Mesendoderm (in vitro differentiated cells): ENCODE results near the gene POGZ. TPM values are rescaled to one million over a fixed set of nuclear protein-coding genes. Genes with fewer than 3 reads are reported as not detected.

Source experiments
- DNase-seq: peaks from one replicate; pipeline ENCODE4 v3.0.0; 2013
- H2AK5ac ChIP-seq: 2 replicates; pipeline ENCODE4 v1.6.1; 2013; ENCODE audit warnings: low read length, inconsistent platforms
- H2BK120ac ChIP-seq: 2 replicates; pipeline ENCODE4 v1.6.1; 2013; ENCODE audit warnings: low read depth, mild to moderate bottlenecking, low read length, moderate library complexity, mixed read lengths
- H2BK15ac ChIP-seq: replicated peaks from 2 replicates; pipeline ENCODE4 v1.6.1; 2013; ENCODE audit warnings: low read depth, mild to moderate bottlenecking, moderate library complexity
- H2BK5ac ChIP-seq: 2 replicates; pipeline ENCODE4 v1.6.1; 2013; ENCODE audit warnings: low read length, inconsistent platforms
- H3K18ac ChIP-seq: 2 replicates; pipeline ENCODE4 v1.6.1; 2013; ENCODE audit warnings: mild to moderate bottlenecking, low read length, mixed read lengths
- H3K23ac ChIP-seq: one replicate; pipeline ENCODE4 v1.6.1; 2013; ENCODE audit warnings: low read length
- H3K27ac ChIP-seq: 2 replicates; pipeline ENCODE4 v1.5.1; 2013; ENCODE audit warnings: low read depth, mild to moderate bottlenecking, inconsistent platforms, low read length, moderate library complexity
- H3K27me3 ChIP-seq: 2 replicates; pipeline ENCODE4 v1.6.1; 2013; ENCODE audit warnings: low read length, control low read depth, mild to moderate bottlenecking, inconsistent platforms; ENCODE audit not compliant: insufficient read depth, poor library complexity
- H3K36me3 ChIP-seq: 2 replicates; pipeline ENCODE4 v1.6.1; 2013; ENCODE audit warnings: low read length, inconsistent platforms; ENCODE audit not compliant: control insufficient read depth, insufficient read depth
- H3K4ac ChIP-seq: one replicate; pipeline ENCODE4 v1.6.1; 2013; ENCODE audit warnings: low read depth, mild to moderate bottlenecking, low read length, moderate library complexity
- H3K4me1 ChIP-seq: 2 replicates; pipeline ENCODE4 v1.6.1; 2013; ENCODE audit warnings: low read depth, low read length, inconsistent platforms; ENCODE audit not compliant: control insufficient read depth
- H3K4me2 ChIP-seq: 2 replicates; pipeline ENCODE4 v1.6.1; 2013; ENCODE audit warnings: low read length
- H3K4me3 ChIP-seq: 2 replicates; pipeline ENCODE4 v1.5.1; 2013; ENCODE audit warnings: mild to moderate bottlenecking, low read length
- H3K56ac ChIP-seq: one replicate; pipeline ENCODE4 v1.6.1; 2013; ENCODE audit warnings: low read length
- H3K79me1 ChIP-seq: 2 replicates; pipeline ENCODE4 v1.6.1; 2013; ENCODE audit warnings: low read length, inconsistent platforms
- H3K79me2 ChIP-seq: 2 replicates; pipeline ENCODE4 v1.6.1; 2013; ENCODE audit warnings: mild to moderate bottlenecking, low read length; ENCODE audit not compliant: control insufficient read depth, insufficient read depth
- H3K9ac ChIP-seq: 2 replicates; pipeline ENCODE4 v1.6.1; 2013; ENCODE audit warnings: low read length, inconsistent platforms
- H4K5ac ChIP-seq: one replicate; pipeline ENCODE4 v1.6.1; 2013; ENCODE audit warnings: low read length
- H4K8ac ChIP-seq: one replicate; pipeline ENCODE4 v1.6.1; 2013; ENCODE audit warnings: low read depth, mild to moderate bottlenecking, control low read depth, low read length, moderate library complexity
- WGBS: extraction: QIAGEN DNeasy Blood & Tissue Kit; methylation state at CpG from one replicate; pipeline ENCODE4 v1.1.7; 2013; ENCODE audit warnings: low lambda C conversion rate, missing lambda C conversion rate; ENCODE audit not compliant: insufficient coverage; ENCODE audit errors: extremely low coverage; 5-methylcytosine and 5-hydroxymethylcytosine counted together
- small RNA-seq: library from polyadenylated mRNA; stranded (forward); fragments of <200 nt; extraction: miRNeasy Mini kit (QIAGEN cat#:217004); gene quantifications from one replicate; pipeline ENCODE3, GENCODE V24; 2013; ENCODE audit not compliant: insufficient read depth

The POGZ gene

DNA sequence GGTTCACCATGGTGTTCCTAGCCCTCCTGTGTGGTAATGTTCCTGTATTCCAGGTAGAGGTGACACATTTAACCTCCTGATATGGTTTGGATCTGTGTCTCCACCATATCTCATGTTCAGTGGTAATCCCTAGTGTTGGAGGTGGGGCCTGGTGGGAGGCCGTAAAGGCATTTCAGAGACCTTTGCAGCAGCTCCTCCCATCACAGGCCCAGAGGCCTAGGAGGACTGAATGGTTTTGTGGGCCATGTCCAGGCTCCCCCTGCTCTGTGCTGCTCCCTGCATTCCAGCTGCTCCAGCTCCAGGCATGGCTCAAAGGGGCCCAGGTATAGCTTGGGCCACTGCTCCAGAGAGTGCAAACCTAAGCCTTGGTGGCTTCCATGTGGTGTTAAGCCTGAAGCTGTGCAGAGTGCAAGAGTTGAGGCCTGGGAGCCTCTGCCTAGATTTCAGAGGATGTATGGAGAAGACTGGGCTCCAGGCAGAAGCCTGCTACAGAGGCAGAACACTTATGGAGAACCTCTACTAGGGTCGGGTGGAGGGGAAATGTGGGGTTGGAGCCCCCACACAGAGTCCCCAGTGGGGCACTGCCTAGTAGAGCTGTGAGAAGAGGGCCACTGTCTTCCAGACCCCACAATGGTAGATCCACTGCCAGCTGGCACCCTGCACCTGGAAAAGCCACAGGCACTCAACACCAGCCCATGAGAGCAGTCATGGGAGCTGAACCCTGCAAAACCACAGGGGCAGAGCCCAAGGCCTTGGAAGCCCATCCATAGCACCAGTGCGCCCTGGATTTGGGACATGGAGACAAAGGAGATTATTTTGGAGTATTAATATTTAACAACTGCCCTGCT lies 96.8 kb downstream of the POGZ start:
- H2BK15ac ChIP-seq, result no peak overlapping the region
- no peaks in the 10 kb centered on the region for H3K27me3 ChIP-seq
- no peak overlapping the region for H3K23ac ChIP-seq
- no peaks in the 10 kb centered on the region for H3K4me1 ChIP-seq
- DNase-seq, result no peak
- H3K18ac ChIP-seq, result no peak overlapping the region
- no peak overlapping the region for H4K5ac ChIP-seq
- H3K4ac ChIP-seq, result no peak overlapping the region
- no CpG with 5 or more reads among the region's 3 CpGs for WGBS
- no peaks in the 10 kb centered on the region for H3K79me1 ChIP-seq
- H2BK5ac ChIP-seq, result no peak overlapping the region
- H3K9ac ChIP-seq, result no peak overlapping the region
- no peak overlapping the region for H3K4me2 ChIP-seq
- H3K4me3 ChIP-seq, result no peak overlapping the region
- H2BK120ac ChIP-seq, result no peak overlapping the region
- no peaks in the 10 kb centered on the region for H3K36me3 ChIP-seq
- H3K27ac ChIP-seq, result no peak overlapping the region
- no peak overlapping the region for H2AK5ac ChIP-seq
- H3K79me2 ChIP-seq, result no peaks in the 10 kb centered on the region
- H3K56ac ChIP-seq, result no peak overlapping the region
- H4K8ac ChIP-seq, result no peak overlapping the region

DNA sequence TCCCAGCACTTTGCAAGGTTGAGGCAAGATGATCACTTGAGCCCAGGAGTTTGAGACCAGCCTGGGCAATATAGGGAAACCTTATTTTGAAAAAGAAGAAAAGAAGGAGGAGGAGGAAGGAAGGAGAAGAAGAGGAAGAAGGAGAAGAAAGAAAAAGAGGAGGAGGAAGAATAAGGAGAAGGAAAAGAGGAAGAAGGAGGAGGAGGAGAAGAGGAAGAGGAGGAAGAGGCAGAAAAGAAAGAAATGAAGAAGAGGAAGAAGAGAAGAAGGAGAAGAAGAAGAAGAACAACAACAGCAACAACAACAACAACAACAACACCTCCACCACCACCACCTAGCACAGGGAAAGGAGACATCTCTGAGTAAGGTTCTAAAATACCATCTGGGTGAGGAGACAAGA lies 97.4 kb downstream of the POGZ start:
- Histone ChIP-seq H4K8ac (no peak overlapping the region), H3K18ac (no peak overlapping the region), H3K4me1 (no peaks in the 10 kb centered on the region), H3K27me3 (no peaks in the 10 kb centered on the region), H2BK120ac (no peak overlapping the region), H3K27ac (no peak overlapping the region), H2AK5ac (no peak overlapping the region), H2BK5ac (no peak overlapping the region), H3K79me2 (no peaks in the 10 kb centered on the region), H3K4me2 (no peak overlapping the region), H3K4me3 (no peak overlapping the region), H4K5ac (no peak overlapping the region), H3K23ac (no peak overlapping the region), H3K9ac (no peak overlapping the region), H3K56ac (no peak overlapping the region), H3K4ac (no peak overlapping the region), H2BK15ac (no peak overlapping the region), H3K36me3 (no peaks in the 10 kb centered on the region), H3K79me1 (no peaks in the 10 kb centered on the region)
- DNase-seq, result no peak

DNA sequence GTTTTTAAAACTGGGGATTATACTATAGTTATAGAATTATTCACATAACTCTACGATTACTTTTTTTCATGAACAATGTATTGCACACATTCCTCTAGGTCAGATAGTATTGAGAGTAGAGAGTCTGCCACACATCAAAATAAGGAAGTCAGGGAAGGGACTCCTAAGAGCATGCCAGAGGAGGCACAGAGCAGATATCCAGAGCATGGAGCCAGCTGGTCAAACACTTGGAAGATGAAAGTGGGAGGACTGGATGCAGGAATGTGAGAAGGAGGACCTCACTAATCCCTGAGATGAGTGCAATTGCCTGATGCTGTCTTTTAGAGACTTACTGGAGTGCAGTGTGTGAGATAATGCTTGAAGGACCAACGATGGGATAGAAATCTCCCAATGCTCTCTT lies 102.6 kb downstream of the POGZ start:
- no peak overlapping the region for H4K8ac ChIP-seq
- DNase-seq, result peak; percentile 18
- WGBS, result no CpG with 5 or more reads among the region's 2 CpGs

More for the DNA sequence above, 102.6 kb downstream of the POGZ start:
- Histone ChIP-seq H2AK5ac (no peak overlapping the region), H3K9ac (no peak overlapping the region), H4K5ac (no peak overlapping the region), H2BK5ac (no peak overlapping the region), H3K56ac (no peak overlapping the region), H3K4me1 (no peaks in the 10 kb centered on the region), H2BK120ac (no peak overlapping the region), H3K23ac (no peak overlapping the region), H2BK15ac (no peak overlapping the region), H3K36me3 (no peaks in the 10 kb centered on the region), H3K4me2 (no peak overlapping the region), H3K27me3 (no peaks in the 10 kb centered on the region), H3K79me2 (no peaks in the 10 kb centered on the region), H3K79me1 (no peaks in the 10 kb centered on the region), H3K4me3 (no peak overlapping the region), H3K27ac (no peak overlapping the region), H3K18ac (no peak overlapping the region), H3K4ac (no peak overlapping the region)

Small RNAs within 50 kb of the gene (small RNA-seq; reads per million reads assigned to genes)
- not detected for gene RNY4P25
